Astrocyte (in vitro differentiated cells and primary cell): Measurements from ENCODE around the gene URB1.

Source experiments
- CTCF ChIP-seq: IDR thresholded peaks from 2 replicates; pipeline ENCODE4 v1.5.1; 2011; ENCODE audit warnings: low read depth, mild to moderate bottlenecking, inconsistent platforms, low read length, moderate library complexity; ENCODE audit not compliant: insufficient read depth
- EZH2 ChIP-seq: IDR thresholded peaks from 2 replicates; pipeline ENCODE4 v1.6.1; 2012; ENCODE audit warnings: mild to moderate bottlenecking, low read length, inconsistent platforms; ENCODE audit not compliant: insufficient read depth

GRCh38 chr21:32321480-32321879, 71.3 kb downstream of the URB1 start:
- TF ChIP-seq CTCF (no peak), EZH2 (no peak)
